OCI-LY7 (cell line): ENCODE data around the gene ELL. TPM values are rescaled to one million over a fixed set of nuclear protein-coding genes. Genes with fewer than 3 reads are reported as not detected.

Experiments used
- BruUV-seq: library from RNA; stranded (reverse); fragments of 400-500 nt; replicated peaks from 2 replicates; lab custom pipeline; 2021; lab: Mats Ljungman, UMichigan
- CTCF ChIA-PET: fragments of 300-600 bp; sonication (Branson Sonifier 250); formaldehyde crosslinking; loops from one replicate; lab custom pipeline; 2022; ENCODE audit warnings: antibody characterized with exemption; ENCODE audit not compliant: unreplicated experiment; lab: Charles Lee
- POLR2A ChIA-PET: fragments of 300-600 bp; sonication (Branson Sonifier 250); formaldehyde crosslinking; loops from one replicate; lab custom pipeline; 2022; ENCODE audit warnings: antibody characterized with exemption; lab: Charles Lee
- DNase-seq: peaks from one replicate; pipeline ENCODE4 v3.0.0-alpha.2; 2015; ENCODE audit warnings: low spot score
- H2AFZ ChIP-seq: fragments of 200-600 bp; sonication (generic), shearing (Covaris generic); 2 replicates; pipeline ENCODE4 v1.6.1; 2014; ENCODE audit warnings: mild to moderate bottlenecking, antibody characterized with exemption, low read length, moderate library complexity
- H3K27ac ChIP-seq: fragments of 200-600 bp; sonication (generic); 2 replicates; pipeline ENCODE4 v1.5.1; 2014; ENCODE audit warnings: mixed run types, low read depth, mild to moderate bottlenecking, moderate library complexity, low read length, inconsistent platforms; ENCODE audit not compliant: poor library complexity, severe bottlenecking
- H3K36me3 ChIP-seq: fragments of 200-600 bp; sonication (generic); 2 replicates; pipeline ENCODE4 v1.6.1; 2014; ENCODE audit warnings: mild to moderate bottlenecking, antibody characterized with exemption, low read length, moderate library complexity, mixed read lengths; ENCODE audit not compliant: insufficient read depth
- H3K4me1 ChIP-seq: fragments of 200-600 bp; sonication (generic); 2 replicates; pipeline ENCODE4 v1.5.1; 2014; ENCODE audit warnings: mild to moderate bottlenecking, low read length; ENCODE audit not compliant: insufficient read depth, poor library complexity, severe bottlenecking
- H3K4me2 ChIP-seq: fragments of 200-600 bp; sonication (generic); 2 replicates; pipeline ENCODE4 v1.6.1; 2014; ENCODE audit warnings: mild to moderate bottlenecking, low read length
- H3K4me3 ChIP-seq: fragments of 200-600 bp; sonication (generic); 2 replicates; pipeline ENCODE4 v1.5.1; 2014; ENCODE audit warnings: mild to moderate bottlenecking, low read depth, low read length; ENCODE audit not compliant: poor library complexity, severe bottlenecking
- H3K79me2 ChIP-seq: fragments of 200-600 bp; sonication (generic); 2 replicates; pipeline ENCODE4 v1.6.1; 2016; ENCODE audit warnings: low read depth, mild to moderate bottlenecking, low read length, moderate library complexity, mixed read lengths; ENCODE audit not compliant: insufficient read depth
- H3K9me2 ChIP-seq: fragments of 200-600 bp; sonication (generic); 2 replicates; pipeline ENCODE4 v1.6.1; 2016; ENCODE audit warnings: mild to moderate bottlenecking, low read length, mixed read lengths; ENCODE audit not compliant: insufficient read depth
- H3K9me3 ChIP-seq: fragments of 200-600 bp; sonication (generic); 2 replicates; pipeline ENCODE4 v1.6.1; 2014; ENCODE audit warnings: mild to moderate bottlenecking, mixed run types, low read length, mixed read lengths
- H4K20me1 ChIP-seq: fragments of 200-600 bp; sonication (generic); 2 replicates; pipeline ENCODE4 v1.6.1; 2014; ENCODE audit warnings: mild to moderate bottlenecking, antibody characterized with exemption, low read length, moderate library complexity, mixed read lengths; ENCODE audit not compliant: insufficient read depth
- CTCF ChIP-seq: fragments of 200-600 bp; sonication (generic); conservative IDR thresholded peaks from 2 replicates; pipeline ENCODE4 v1.5.1; 2014; ENCODE audit warnings: mild to moderate bottlenecking, antibody characterized with exemption, low read length, moderate library complexity, mixed read lengths
- EZH2phosphoT487 ChIP-seq: fragments of 200-600 bp; sonication (generic); IDR thresholded peaks from 2 replicates; pipeline ENCODE4 v1.6.1; 2018; ENCODE audit warnings: low read depth, borderline replicate concordance, mild to moderate bottlenecking, mixed run types, antibody characterized with exemption, low read length, moderate library complexity, mixed read lengths
- intact Hi-C: fragments of 100-400 bp; cut with micrococcal nuclease; formaldehyde crosslinking; loops from one replicate; pipeline ENCODE4 v1.10.0; 2022; ENCODE audit not compliant: unreplicated experiment
- total RNA-seq, 2 experiments: library from RNA; depleted of rRNA in 1 of 2; stranded (reverse); fragments of >200 nt in 1 of 2; shearing (Covaris generic) in 1 of 2; gene quantifications; 2 replicates each; pipeline ENCODE4 v1.2.3, GENCODE V29; 2014 to 2022

ELL gene
- total RNA-seq, 2 experiments from 2014 or later, result 14.4 to 24.6 TPM

- no TSS peak for BruUV-seq
- H3K36me3 ChIP-seq, result no peaks in the 10 kb centered on the region
- no peak for DNase-seq
- no peak overlapping the region for H2AFZ ChIP-seq
- H3K79me2 ChIP-seq, result peaks cover 11% of the 10 kb centered on the region; the same call in 1 of the 2 replicates
- H3K4me3 ChIP-seq, result no peak overlapping the region
- ChIA-PET POLR2A (no interaction called here), CTCF (no interaction called here)
- no peak overlapping the region for H3K27ac ChIP-seq
- H3K9me2 ChIP-seq, result no peaks in the 10 kb centered on the region
- H3K4me1 ChIP-seq, result peaks cover 62% of the 10 kb centered on the region
- H3K9me3 ChIP-seq, result no peaks in the 10 kb centered on the region
- no peak overlapping the region for H3K4me2 ChIP-seq
- intact Hi-C loops, result loop anchor here (10.0 kb wide), 1 partner anchor 408 kb away; the partner anchor contains the start of gene UPF1
- H4K20me1 ChIP-seq, result no peaks in the 10 kb centered on the region; the same call in 1 of the 2 replicates
- no peak for TF ChIP-seq CTCF
Measured at GRCh38 chr19:18427080-18427742, 94.7 kb downstream of the ELL start.

- Histone ChIP-seq H3K4me3 (no peak overlapping the region), H3K27ac (no peak overlapping the region), H3K79me2 (peaks cover 14% of the 10 kb centered on the region; the same call in 1 of the 2 replicates), H3K9me3 (no peaks in the 10 kb centered on the region), H4K20me1 (no peaks in the 10 kb centered on the region; the same call in 1 of the 2 replicates), H3K36me3 (no peaks in the 10 kb centered on the region), H2AFZ (no peak overlapping the region), H3K9me2 (no peaks in the 10 kb centered on the region), H3K4me2 (no peak overlapping the region), H3K4me1 (peaks cover 71% of the 10 kb centered on the region)
- no peak for DNase-seq
- BruUV-seq, result no TSS peak
- intact Hi-C loops, result loop anchor here (10.0 kb wide), 1 partner anchor 408 kb away; the partner anchor contains the start of gene UPF1
- CTCF ChIA-PET, result no interaction called here
- TF ChIP-seq CTCF (no peak), EZH2phosphoT487 (no peak)
- POLR2A ChIA-PET, result no interaction called here
Measured at GRCh38 chr19:18426416-18426767, 95.5 kb downstream of the ELL start.
